ENCODE measurements around the gene ZBTB12. TPM values are rescaled to one million over a fixed set of nuclear protein-coding genes. Genes with fewer than 3 reads are reported as not detected.

The ZBTB12 gene
- polyA plus RNA-seq, 1 donor (not counting 4 experiments of a cell fraction or from before 2014, with no cell fraction given) = 0.64 TPM

DNA sequence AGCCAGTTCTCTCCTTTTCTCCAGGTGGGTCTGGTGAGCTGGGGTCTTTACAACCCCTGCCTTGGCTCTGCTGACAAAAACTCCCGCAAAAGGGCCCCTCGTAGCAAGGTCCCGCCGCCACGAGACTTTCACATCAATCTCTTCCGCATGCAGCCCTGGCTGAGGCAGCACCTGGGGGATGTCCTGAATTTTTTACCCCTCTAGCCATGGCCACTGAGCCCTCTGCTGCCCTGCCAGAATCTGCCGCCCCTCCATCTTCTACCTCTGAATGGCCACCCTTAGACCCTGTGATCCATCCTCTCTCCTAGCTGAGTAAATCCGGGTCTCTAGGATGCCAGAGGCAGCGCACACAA lies 43.2 kb upstream of the ZBTB12 start:
- no peaks in the 10 kb centered on the region for H3K36me3 ChIP-seq (ENCODE audit: control insufficient read depth in 2 of 2, extremely low read depth in 1 of 2, insufficient read depth in 2 of 2, low read length in 2 of 2)
- TF ChIP-seq, protein P1, sequence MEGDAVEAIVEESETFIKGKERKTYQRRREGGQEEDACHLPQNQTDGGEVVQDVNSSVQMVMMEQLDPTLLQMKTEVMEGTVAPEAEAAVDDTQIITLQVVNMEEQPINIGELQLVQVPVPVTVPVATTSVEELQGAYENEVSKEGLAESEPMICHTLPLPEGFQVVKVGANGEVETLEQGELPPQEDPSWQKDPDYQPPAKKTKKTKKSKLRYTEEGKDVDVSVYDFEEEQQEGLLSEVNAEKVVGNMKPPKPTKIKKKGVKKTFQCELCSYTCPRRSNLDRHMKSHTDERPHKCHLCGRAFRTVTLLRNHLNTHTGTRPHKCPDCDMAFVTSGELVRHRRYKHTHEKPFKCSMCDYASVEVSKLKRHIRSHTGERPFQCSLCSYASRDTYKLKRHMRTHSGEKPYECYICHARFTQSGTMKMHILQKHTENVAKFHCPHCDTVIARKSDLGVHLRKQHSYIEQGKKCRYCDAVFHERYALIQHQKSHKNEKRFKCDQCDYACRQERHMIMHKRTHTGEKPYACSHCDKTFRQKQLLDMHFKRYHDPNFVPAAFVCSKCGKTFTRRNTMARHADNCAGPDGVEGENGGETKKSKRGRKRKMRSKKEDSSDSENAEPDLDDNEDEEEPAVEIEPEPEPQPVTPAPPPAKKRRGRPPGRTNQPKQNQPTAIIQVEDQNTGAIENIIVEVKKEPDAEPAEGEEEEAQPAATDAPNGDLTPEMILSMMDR (optimal IDR thresholded peaks at IDR 0.05 in 1 of 3, IDR thresholded peaks at IDR 0.05 in 1 of 3, conservative IDR thresholded peaks at IDR 0.05 in 1 of 3; ENCODE audit: extremely low read depth in 1 of 3, insufficient read depth in 2 of 3, low read length in 3 of 3) = no peak
- TF ChIP-seq EZH2 (IDR thresholded peaks at IDR 0.05; ENCODE audit: low read length) = no peak
- peak overlapping the region; percentile 90 for H3K4me2 ChIP-seq (ENCODE audit: control insufficient read depth, extremely low read depth, insufficient read depth, low read depth, low read length)
- H3K9ac ChIP-seq (ENCODE audit: control insufficient read depth, extremely low read depth, insufficient read depth, low read length) = peak overlapping the region; percentile 68
- no peaks in the 10 kb centered on the region for H3K9me1 ChIP-seq (ENCODE audit: control insufficient read depth, extremely low read depth, insufficient read depth, low read length)
- H3K27me3 ChIP-seq (ENCODE audit: control insufficient read depth, extremely low read depth, insufficient read depth, low read length) = peaks cover 8% of the 10 kb centered on the region
- H3K27ac ChIP-seq (ENCODE audit: control insufficient read depth, insufficient read depth, low read length) = no peak overlapping the region
- DNase-seq (ENCODE audit: low read depth, low spot score) = no peak
- H4K20me1 ChIP-seq (ENCODE audit: control insufficient read depth, extremely low read depth, insufficient read depth, low read length) = no peaks in the 10 kb centered on the region
- FAIRE-seq = no peak
- no peaks in the 10 kb centered on the region for H3K9me3 ChIP-seq (ENCODE audit: control insufficient read depth, low read depth, low read length)
- peak overlapping the region; percentile 75 for H2AFZ ChIP-seq (ENCODE audit: control insufficient read depth, low read length)
- dilution Hi-C loops (cut with MboI; ENCODE audit: extremely low pct_ligation_motif_present, low sequenced_read_pairs) = no loop called here
- H3K4me3 ChIP-seq (ENCODE audit: control insufficient read depth in 2 of 3, extremely low read depth in 1 of 3, insufficient read depth in 2 of 3, low read depth in 1 of 3, low read length in 3 of 3) = peak overlapping the region in 2 of 3 experiments; percentile 24 to 50
- peaks cover 21% of the 10 kb centered on the region for H3K4me1 ChIP-seq (ENCODE audit: control insufficient read depth, extremely low read depth, insufficient read depth, low read length)
- H3K79me2 ChIP-seq (ENCODE audit: control insufficient read depth, insufficient read depth, low read length) = no peaks in the 10 kb centered on the region

DNA sequence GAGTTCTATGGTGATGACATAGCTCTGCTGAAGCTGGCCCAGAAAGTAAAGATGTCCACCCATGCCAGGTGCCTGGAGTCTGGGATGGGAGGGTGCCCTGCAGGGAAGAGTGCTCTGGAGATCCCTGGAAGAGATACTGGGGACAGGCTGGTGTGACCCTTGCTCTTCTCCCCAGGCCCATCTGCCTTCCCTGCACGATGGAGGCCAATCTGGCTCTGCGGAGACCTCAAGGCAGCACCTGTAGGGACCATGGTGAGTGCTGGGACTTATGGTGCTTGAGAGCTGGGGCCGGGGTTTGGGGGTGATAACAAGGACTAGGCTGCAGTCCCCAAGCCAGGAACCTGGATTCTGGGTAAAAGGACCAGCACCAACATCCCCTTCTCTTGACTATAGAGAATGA lies 41.9 kb upstream of the ZBTB12 start:
- H3K27me3 ChIP-seq (ENCODE audit: control insufficient read depth, extremely low read depth, insufficient read depth, low read length) = peaks cover 8% of the 10 kb centered on the region
- H3K4me3 ChIP-seq (ENCODE audit: control insufficient read depth in 2 of 3, extremely low read depth in 1 of 3, insufficient read depth in 2 of 3, low read depth in 1 of 3, low read length in 3 of 3) = no peak overlapping the region
- no peak overlapping the region for H3K27ac ChIP-seq (ENCODE audit: control insufficient read depth, insufficient read depth, low read length)
- H3K79me2 ChIP-seq (ENCODE audit: control insufficient read depth, insufficient read depth, low read length) = no peaks in the 10 kb centered on the region
- TF ChIP-seq EZH2 (IDR thresholded peaks at IDR 0.05; ENCODE audit: low read length) = no peak
- TF ChIP-seq, protein P1 (optimal IDR thresholded peaks at IDR 0.05 in 1 of 3, IDR thresholded peaks at IDR 0.05 in 1 of 3, conservative IDR thresholded peaks at IDR 0.05 in 1 of 3; ENCODE audit: extremely low read depth in 1 of 3, insufficient read depth in 2 of 3, low read length in 3 of 3) = no peak
- no peak overlapping the region for H2AFZ ChIP-seq (ENCODE audit: control insufficient read depth, low read length)
- no peak overlapping the region for H3K9ac ChIP-seq (ENCODE audit: control insufficient read depth, extremely low read depth, insufficient read depth, low read length)
- no peaks in the 10 kb centered on the region for H3K9me3 ChIP-seq (ENCODE audit: control insufficient read depth, low read depth, low read length)
- H3K4me2 ChIP-seq (ENCODE audit: control insufficient read depth, extremely low read depth, insufficient read depth, low read depth, low read length) = no peak overlapping the region
- dilution Hi-C loops (cut with MboI; ENCODE audit: extremely low pct_ligation_motif_present, low sequenced_read_pairs) = no loop called here
- H4K20me1 ChIP-seq (ENCODE audit: control insufficient read depth, extremely low read depth, insufficient read depth, low read length) = no peaks in the 10 kb centered on the region
- no peaks in the 10 kb centered on the region for H3K9me1 ChIP-seq (ENCODE audit: control insufficient read depth, extremely low read depth, insufficient read depth, low read length)
- DNase-seq (ENCODE audit: low read depth, low spot score) (no peak), FAIRE-seq (no peak)
- H3K36me3 ChIP-seq (ENCODE audit: control insufficient read depth in 2 of 2, extremely low read depth in 1 of 2, insufficient read depth in 2 of 2, low read length in 2 of 2) = no peaks in the 10 kb centered on the region
- peaks cover 18% of the 10 kb centered on the region for H3K4me1 ChIP-seq (ENCODE audit: control insufficient read depth, extremely low read depth, insufficient read depth, low read length)

Measured in keratinocyte (primary cell).